Keratinocyte (primary cell): ENCODE results near the gene A1BG.

Source experiments
- CTCF ChIP-seq, 3 experiments: IDR thresholded peaks in 1 of 3; conservative IDR thresholded peaks in 1 of 3; optimal IDR thresholded peaks in 1 of 3; 2 replicates in 2 of 3; 3 replicates in 1 of 3; pipeline versions ENCODE3 to v1.5.1; 2011; ENCODE audit warnings: low read length in 3 of 3, mild to moderate bottlenecking in 3 of 3, moderate library complexity in 2 of 3, control low read depth in 1 of 3, inconsistent platforms in 1 of 3; ENCODE audit not compliant: insufficient read depth in 2 of 3; ENCODE audit errors: extremely low read depth in 1 of 3
- EZH2 ChIP-seq: IDR thresholded peaks from one replicate; pipeline ENCODE4 v1.6.1; 2012; ENCODE audit warnings: inconsistent platforms, mild to moderate bottlenecking, low read length, moderate library complexity

GRCh38 chr19:58326914-58327726, 26.2 kb downstream of the A1BG start, which contains the start of gene ZSCAN22:
- TF ChIP-seq CTCF (optimal IDR thresholded peaks at IDR 0.05 in 1 of 3, IDR thresholded peaks at IDR 0.05 in 1 of 3, conservative IDR thresholded peaks at IDR 0.05 in 1 of 3; ENCODE audit: extremely low read depth in 1 of 3, insufficient read depth in 2 of 3, low read length in 3 of 3) (peak in 1 of 3 experiments; percentile 29), EZH2 (no peak)
